Activated T-helper 2 cell treated with anti-CD3 and anti-CD28 coated beads, Interferon-gamma antibody, Interleukin-2, Interleukin-4, amounts not matched to agents 10 μg/mL and 5 μg/mL and 100 μg/mL, durations not matched to agents 14 hours and 24 hours and 36 hours (primary cell): ENCODE results near the gene GLCE. TPM values are rescaled to one million over a fixed set of nuclear protein-coding genes. Genes with fewer than 3 reads are reported as not detected.
"Not testable (repeated sequence)": the region's sequence is repeated elsewhere in the genome, so short reads cannot be mapped to it uniquely, and the experiment has no call there.

Experiments used
- DNase-seq: peaks from one replicate; pipeline ENCODE4 v3.0.0; 2021; ENCODE audit warnings: low spot score
- H3K27ac Mint-ChIP-seq: one replicate; pipeline ENCODE4 v1.8.0; 2021; ENCODE audit warnings: mixed read lengths
- H3K27me3 Mint-ChIP-seq: one replicate; pipeline ENCODE4 v1.8.0; 2021; ENCODE audit warnings: low read depth, mixed read lengths
- H3K36me3 Mint-ChIP-seq: one replicate; pipeline ENCODE4 v1.8.0; 2021; ENCODE audit warnings: low read depth, mixed read lengths
- H3K4me1 Mint-ChIP-seq: one replicate; pipeline ENCODE4 v1.8.0; 2021; ENCODE audit warnings: low read depth, mixed read lengths
- H3K4me3 Mint-ChIP-seq: one replicate; pipeline ENCODE4 v1.8.0; 2021; ENCODE audit warnings: low read depth, mild to moderate bottlenecking, moderate library complexity, mixed read lengths
- H3K9me3 Mint-ChIP-seq: one replicate; pipeline ENCODE4 v1.8.0; 2021; ENCODE audit warnings: mixed read lengths
- intact Hi-C: fragments of 100-400 bp; cut with micrococcal nuclease; formaldehyde crosslinking; loops from one replicate; pipeline ENCODE4 v1.15.1; 2023
- total RNA-seq: library from RNA; stranded (reverse); gene quantifications from 2 replicates; pipeline ENCODE4 v1.2.3, GENCODE V29; 2022

GLCE gene
- total RNA-seq, 1 donor from 2014 or later: 2.5 TPM

DNA sequence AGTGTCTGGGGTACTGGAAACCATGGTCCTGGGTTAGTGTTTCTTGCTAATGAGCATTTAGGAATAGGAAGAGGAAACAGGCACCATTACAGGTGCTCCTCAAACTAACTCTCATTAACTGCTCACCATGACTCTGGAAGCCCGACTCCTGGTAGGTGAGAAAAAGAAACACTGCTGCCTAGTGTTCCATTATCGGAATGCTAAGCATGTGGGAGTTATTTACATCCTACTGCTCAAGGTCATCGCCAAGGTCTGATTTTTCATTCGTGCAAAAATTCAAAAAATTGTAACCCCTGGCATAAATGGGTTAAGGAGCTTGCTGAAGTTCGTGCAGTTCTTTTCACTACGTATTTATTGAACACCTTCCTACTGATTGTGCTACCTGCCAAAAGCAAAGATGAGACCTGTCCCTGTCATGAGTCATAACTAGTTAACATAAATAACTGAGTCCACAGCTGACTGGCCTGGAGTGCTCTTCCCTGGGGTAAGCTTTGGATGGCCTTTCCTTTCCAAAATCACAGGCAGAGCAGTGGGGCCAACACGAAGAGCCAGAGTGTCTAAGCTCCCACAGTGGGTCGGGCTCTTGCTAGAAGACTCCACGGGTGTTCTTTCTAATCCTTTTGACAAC is 115.6 kb downstream of the GLCE start:
- no peaks in the 10 kb centered on the region for H3K4me1 Mint-ChIP-seq
- intact Hi-C loops: no loop called here

DNA sequence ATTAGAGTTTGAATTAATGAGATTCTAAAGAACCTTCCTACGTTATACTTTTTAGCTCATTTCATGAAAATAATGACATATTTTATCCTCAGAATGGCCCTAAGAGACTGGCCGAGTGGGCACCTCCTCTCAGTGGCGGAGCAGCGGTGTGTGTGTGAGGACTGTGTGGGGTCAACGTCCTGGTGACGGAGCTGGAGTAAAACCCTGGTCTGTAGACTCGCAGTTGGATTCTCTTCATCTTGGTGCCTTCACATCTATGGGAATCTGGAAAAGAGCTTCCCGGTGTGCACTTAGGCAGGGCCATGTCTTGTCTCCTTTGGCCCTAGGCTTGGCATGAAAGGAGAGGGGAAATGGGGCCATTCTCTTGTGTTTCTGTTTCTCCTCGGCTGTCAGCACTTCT is 116.9 kb downstream of the GLCE start:
- Mint-ChIP-seq H3K4me1 (no peaks in the 10 kb centered on the region), H3K27me3 (peaks cover 6% of the 10 kb centered on the region), H3K4me3 (no peak overlapping the region), H3K9me3 (no peaks in the 10 kb centered on the region), H3K27ac (no peak overlapping the region), H3K36me3 (no peaks in the 10 kb centered on the region)
- DNase-seq: no peak
- intact Hi-C loops: no loop called here

More for the DNA sequence above, 115.6 kb downstream of the GLCE start:
- peaks cover 9% of the 10 kb centered on the region for H3K27me3 Mint-ChIP-seq
- no peak overlapping the region for H3K4me3 Mint-ChIP-seq
- H3K36me3 Mint-ChIP-seq: no peaks in the 10 kb centered on the region
- no peaks in the 10 kb centered on the region for H3K9me3 Mint-ChIP-seq
- no peak for DNase-seq
- H3K27ac Mint-ChIP-seq: no peak overlapping the region

- Mint-ChIP-seq H3K36me3 (no peaks in the 10 kb centered on the region), H3K4me1 (no peaks in the 10 kb centered on the region), H3K9me3 (no peaks in the 10 kb centered on the region), H3K27me3 (peaks cover 6% of the 10 kb centered on the region), H3K4me3 (no peak overlapping the region), H3K27ac (no peak overlapping the region)
- no peak for DNase-seq
- intact Hi-C loops: no loop called here
These were observed 119.2 kb downstream of the GLCE start for GRCh38 chr15:69279636-69280035.

GRCh38 chr15:69280783-69281182 is 120.3 kb downstream of the GLCE start:
- Mint-ChIP-seq H3K4me3 (no peak overlapping the region), H3K27me3 (no peaks in the 10 kb centered on the region), H3K9me3 (no peaks in the 10 kb centered on the region), H3K27ac (no peak overlapping the region), H3K4me1 (no peaks in the 10 kb centered on the region), H3K36me3 (no peaks in the 10 kb centered on the region)
- intact Hi-C loops: no loop called here
- no peak for DNase-seq

DNA sequence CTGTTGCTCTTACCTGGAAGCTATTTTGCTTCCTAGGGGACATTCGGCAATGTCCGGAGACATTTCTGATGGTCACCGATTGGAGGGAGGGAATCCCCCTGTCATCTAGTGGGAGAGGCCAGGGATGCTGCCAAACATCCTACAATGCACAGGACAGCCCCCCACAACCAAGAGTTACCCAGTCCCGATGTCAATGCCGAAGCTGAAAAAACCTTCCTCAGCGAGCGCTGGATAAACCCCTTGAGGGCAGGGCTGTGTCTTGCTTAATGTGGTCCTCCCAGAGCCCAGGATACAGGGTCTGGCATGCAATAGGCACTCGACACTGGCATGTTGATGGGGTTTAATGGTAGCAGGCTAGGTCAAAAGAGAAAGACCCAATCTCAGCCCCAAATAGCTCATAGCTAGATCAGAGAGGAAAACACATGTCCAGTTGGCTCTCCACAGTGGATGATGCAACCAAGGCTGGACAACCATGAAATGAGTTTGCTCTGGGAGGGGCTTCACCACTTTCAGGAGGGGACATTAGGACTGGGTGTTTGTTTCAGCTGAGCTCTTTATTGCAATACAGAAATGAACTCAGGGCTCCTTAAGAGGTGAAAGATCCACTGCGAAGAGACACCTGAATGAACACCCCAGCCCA is 121.8 kb downstream of the GLCE start:
- H3K27ac Mint-ChIP-seq: no peak overlapping the region
- intact Hi-C loops: no loop called here
- DNase-seq: no peak
- no peaks in the 10 kb centered on the region for H3K36me3 Mint-ChIP-seq
- no peak overlapping the region for H3K4me3 Mint-ChIP-seq
- H3K4me1 Mint-ChIP-seq: no peaks in the 10 kb centered on the region
- peaks cover 2% of the 10 kb centered on the region for H3K27me3 Mint-ChIP-seq
- no peaks in the 10 kb centered on the region for H3K9me3 Mint-ChIP-seq

GRCh38 chr15:69285834-69286233 is 125.4 kb downstream of the GLCE start:
- Mint-ChIP-seq H3K36me3 (no peaks in the 10 kb centered on the region), H3K4me1 (no peaks in the 10 kb centered on the region), H3K4me3 (no peak overlapping the region), H3K27me3 (peaks cover 4% of the 10 kb centered on the region), H3K27ac (no peak overlapping the region), H3K9me3 (no peaks in the 10 kb centered on the region)
- intact Hi-C loops: no loop called here
- DNase-seq: no peak

DNA sequence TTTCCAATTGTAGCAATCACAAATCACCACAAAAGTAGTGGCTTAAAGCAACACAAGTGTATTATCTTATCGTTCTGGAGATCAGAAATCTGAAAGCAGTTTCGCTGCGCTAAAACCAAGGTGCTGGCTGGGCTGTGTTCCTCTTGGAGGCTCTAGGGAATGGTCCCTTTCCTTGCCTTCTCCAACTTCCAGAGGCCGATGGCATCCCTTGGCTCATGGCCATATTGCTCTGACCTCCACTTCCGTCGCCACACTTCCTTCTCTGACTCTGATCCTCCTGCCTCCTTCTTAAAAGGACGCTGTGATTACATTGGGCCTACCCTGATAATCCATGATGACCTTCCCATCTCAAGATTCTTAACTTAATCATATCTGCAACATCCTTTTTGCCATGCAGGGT is 127.6 kb downstream of the GLCE start:
- no peak for DNase-seq
- no peaks in the 10 kb centered on the region for H3K36me3 Mint-ChIP-seq
- peaks cover 7% of the 10 kb centered on the region for H3K27me3 Mint-ChIP-seq
- H3K4me3 Mint-ChIP-seq: no peak overlapping the region
- intact Hi-C loops: no loop called here
- no peak overlapping the region for H3K27ac Mint-ChIP-seq
- no peaks in the 10 kb centered on the region for H3K9me3 Mint-ChIP-seq
- H3K4me1 Mint-ChIP-seq: no peaks in the 10 kb centered on the region

GRCh38 chr15:69288531-69289341 is 128.3 kb downstream of the GLCE start:
- Mint-ChIP-seq H3K27me3 (peaks cover 10% of the 10 kb centered on the region), H3K36me3 (no peaks in the 10 kb centered on the region), H3K27ac (no peak overlapping the region), H3K4me3 (no peak overlapping the region), H3K4me1 (no peaks in the 10 kb centered on the region), H3K9me3 (no peaks in the 10 kb centered on the region)
- intact Hi-C loops: no loop called here
- DNase-seq: no peak

GRCh38 chr15:69289342-69290146 is 129.1 kb downstream of the GLCE start:
- Mint-ChIP-seq H3K27me3 (peaks cover 10% of the 10 kb centered on the region), H3K4me1 (no peaks in the 10 kb centered on the region), H3K4me3 (no peak overlapping the region), H3K9me3 (no peaks in the 10 kb centered on the region), H3K27ac (no peak overlapping the region), H3K36me3 (no peaks in the 10 kb centered on the region)
- intact Hi-C loops: no loop called here
- no peak for DNase-seq

DNA sequence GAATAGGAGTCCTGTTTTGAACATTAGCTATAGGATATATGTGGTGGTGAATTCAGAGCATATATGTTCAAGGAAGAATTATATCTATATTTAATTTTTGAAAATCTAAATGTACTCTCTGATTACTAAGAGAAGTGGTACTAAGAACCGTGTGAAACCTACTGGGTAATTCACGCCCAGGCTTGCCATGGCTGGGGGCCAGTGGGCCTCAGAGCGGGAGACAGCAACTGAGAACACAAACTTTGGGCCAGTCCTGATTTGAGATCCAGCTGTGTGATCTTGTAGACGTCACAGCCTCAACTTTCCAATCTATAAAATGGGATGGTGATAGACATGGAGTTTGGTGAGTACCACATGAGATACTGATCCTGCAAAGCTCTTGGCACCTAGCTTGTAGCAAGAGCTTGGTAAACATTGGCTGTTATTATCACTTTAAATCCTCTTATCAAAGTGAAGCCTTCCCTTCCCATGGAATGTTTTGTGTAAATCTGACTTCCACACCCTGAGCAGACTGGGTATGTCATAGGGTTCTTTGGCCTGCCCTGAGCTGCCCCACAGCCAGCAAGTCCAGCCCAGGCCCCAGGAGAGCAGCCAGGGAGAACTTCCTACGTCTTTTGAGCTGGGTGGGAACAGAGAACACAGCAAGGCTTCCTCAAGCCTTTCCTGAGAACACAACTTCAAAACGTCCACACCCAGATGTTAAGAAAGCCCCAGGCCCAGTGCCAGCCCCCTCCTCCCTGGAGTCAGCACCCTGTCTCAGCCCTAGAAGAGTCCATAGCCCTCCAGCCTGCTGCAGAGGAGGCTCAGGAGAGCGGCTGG is 130.1 kb downstream of the GLCE start:
- H3K27ac Mint-ChIP-seq: no peak overlapping the region
- peaks cover 16% of the 10 kb centered on the region for H3K27me3 Mint-ChIP-seq
- DNase-seq: no peak
- H3K9me3 Mint-ChIP-seq: no peaks in the 10 kb centered on the region
- H3K4me1 Mint-ChIP-seq: no peaks in the 10 kb centered on the region
- intact Hi-C loops: no loop called here
- H3K36me3 Mint-ChIP-seq: no peaks in the 10 kb centered on the region
- H3K4me3 Mint-ChIP-seq: no peak overlapping the region

DNA sequence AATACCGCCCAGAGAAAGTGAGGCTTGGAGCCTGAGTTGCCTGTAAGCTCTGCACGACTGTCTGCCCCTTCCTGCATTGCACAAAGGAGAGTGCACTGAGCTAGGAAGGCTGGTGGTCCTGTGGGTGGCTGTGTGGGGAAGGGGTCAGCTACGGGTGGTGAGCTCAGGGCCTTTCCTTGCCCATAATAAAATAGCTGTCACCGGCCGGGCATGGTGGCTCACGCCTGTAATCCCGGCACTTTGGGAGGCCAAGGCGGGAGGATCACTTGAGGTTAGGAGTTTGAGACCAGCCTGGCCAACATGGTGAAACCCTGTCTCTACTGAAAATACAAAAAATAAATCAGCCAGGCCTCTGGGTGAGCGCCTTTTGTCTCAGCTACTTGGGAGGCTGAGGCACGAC is 131.2 kb downstream of the GLCE start:
- H3K36me3 Mint-ChIP-seq, H3K4me1 Mint-ChIP-seq, intact Hi-C loops, H3K27ac Mint-ChIP-seq, DNase-seq, H3K9me3 Mint-ChIP-seq, H3K4me3 Mint-ChIP-seq: not testable (repeated sequence)
- H3K27me3 Mint-ChIP-seq: peaks cover 24% of the 10 kb centered on the region

DNA sequence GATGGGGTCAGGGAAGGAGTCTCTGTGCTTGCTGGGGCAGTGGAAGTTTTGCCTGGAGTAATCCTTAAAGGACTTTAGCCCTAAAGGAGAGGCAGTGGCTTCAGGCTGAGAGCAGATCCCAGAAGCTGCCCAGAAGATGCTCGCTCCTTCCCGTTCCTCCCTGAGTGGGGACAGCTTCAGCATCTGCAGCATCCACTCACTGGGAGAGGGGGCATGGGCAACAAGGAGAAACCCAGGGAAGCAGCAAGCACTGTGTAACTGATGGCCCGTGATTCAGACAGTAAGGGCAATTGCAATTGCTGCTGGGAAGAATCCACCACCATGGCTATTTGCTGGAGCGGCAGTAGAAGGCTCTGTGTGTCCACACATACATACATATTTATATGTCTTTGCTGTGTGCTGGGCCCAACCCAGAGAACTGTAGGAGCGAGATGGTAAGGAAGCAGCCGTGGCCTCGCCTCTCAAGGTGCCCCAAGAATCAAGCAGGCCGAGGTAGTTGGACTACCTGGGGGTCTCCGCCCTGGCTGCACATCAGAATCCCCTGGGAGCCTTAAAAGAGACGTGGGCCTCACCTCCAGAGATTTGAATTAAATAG is 132.5 kb downstream of the GLCE start:
- H3K9me3 Mint-ChIP-seq: no peaks in the 10 kb centered on the region

More for the DNA sequence above, 132.5 kb downstream of the GLCE start:
- Mint-ChIP-seq H3K27ac (no peak overlapping the region), H3K27me3 (peaks cover 33% of the 10 kb centered on the region), H3K4me1 (no peaks in the 10 kb centered on the region), H3K36me3 (no peaks in the 10 kb centered on the region), H3K4me3 (no peak overlapping the region)
- DNase-seq: no peak
- intact Hi-C loops: no loop called here
